HG02970 (cell line): ENCODE data around the gene HEATR9.

Experiments used
- ATAC-seq: cut with Tn5 transposase; IDR thresholded peaks from one replicate; pipeline ENCODE4 v1.9.1; 2021; ENCODE audit warnings: mild to moderate bottlenecking, moderate library complexity, moderate number of reproducible peaks; ENCODE audit not compliant: unreplicated experiment, low FRiP score

HEATR9 gene

GRCh38 chr17:35895636-35896587, 27.2 kb upstream of the HEATR9 start:
- no peak for ATAC-seq

GRCh38 chr17:35894206-35894605, 25.5 kb upstream of the HEATR9 start:
- ATAC-seq = no peak

- ATAC-seq = no peak
These were observed 25.1 kb upstream of the HEATR9 start for GRCh38 chr17:35893751-35894150.

- no peak for ATAC-seq
These were observed 23.7 kb upstream of the HEATR9 start for GRCh38 chr17:35892091-35893035.

- no peak for ATAC-seq
These were observed 22.6 kb upstream of the HEATR9 start for GRCh38 chr17:35891269-35891668.

GRCh38 chr17:35890774-35891155, 22.1 kb upstream of the HEATR9 start:
- no peak for ATAC-seq

- no peak for ATAC-seq
These were observed 21.4 kb upstream of the HEATR9 start for GRCh38 chr17:35889818-35890773.

- ATAC-seq = no peak
These were observed 20.6 kb upstream of the HEATR9 start for GRCh38 chr17:35889241-35889640.

- ATAC-seq = peak; percentile 88
These were observed 11.3 kb upstream of the HEATR9 start, which contains the start of gene CCL5 for GRCh38 chr17:35879773-35880654. TSS of gene CCL5 (minus strand) at chr17:35880360.

GRCh38 chr17:35878361-35878760, 9.7 kb upstream of the HEATR9 start:
- ATAC-seq = no peak

- ATAC-seq = no peak
These were observed 8.8 kb upstream of the HEATR9 start for GRCh38 chr17:35877345-35878029.

- no peak for ATAC-seq
These were observed 7.8 kb upstream of the HEATR9 start for GRCh38 chr17:35876534-35876933.

GRCh38 chr17:35875800-35876139, 7.1 kb upstream of the HEATR9 start:
- ATAC-seq = no peak

- no peak for ATAC-seq
These were observed 6.5 kb upstream of the HEATR9 start for GRCh38 chr17:35875072-35875799.

GRCh38 chr17:35872196-35872980, 3.7 kb upstream of the HEATR9 start:
- no peak for ATAC-seq

- ATAC-seq = no peak
These were observed 2.5 kb upstream of the HEATR9 start for GRCh38 chr17:35870906-35871819.
